HepG2 (cell line): ENCODE data around the gene BCL7A.

Experiments used
- BRCA1 ChIP-seq: sonication (generic); formaldehyde crosslinking; IDR thresholded peaks from 2 replicates; pipeline ENCODE4 v1.4.0; 2020; ENCODE audit warnings: missing genetic modification reagents
- CTCF ChIP-seq: sonication (generic); formaldehyde crosslinking; IDR thresholded peaks from 2 replicates; pipeline ENCODE4 v1.5.0; 2020; ENCODE audit warnings: mild to moderate bottlenecking, missing genetic modification reagents, moderate library complexity
- DMTF1 ChIP-seq: sonication (generic); formaldehyde crosslinking; IDR thresholded peaks from 2 replicates; pipeline ENCODE4 v1.4.0; 2020; ENCODE audit warnings: mild to moderate bottlenecking, missing genetic modification reagents
- DNMT1 ChIP-seq: sonication (generic); formaldehyde crosslinking; IDR thresholded peaks from 2 replicates; pipeline ENCODE4 v1.5.1; 2020; ENCODE audit warnings: mild to moderate bottlenecking, missing genetic modification reagents
- EHMT2 ChIP-seq: fragments of 200-600 bp; sonication (generic); IDR thresholded peaks from 2 replicates; pipeline ENCODE4 v1.7.0; 2017; ENCODE audit warnings: antibody characterized with exemption, low read depth, low read length, borderline replicate concordance
- FOXK1 ChIP-seq: sonication (generic); formaldehyde crosslinking; IDR thresholded peaks from 2 replicates; pipeline ENCODE4 v1.4.0; 2020; ENCODE audit warnings: low read depth, missing genetic modification reagents, borderline replicate concordance
- FOXK2 ChIP-seq: fragments of 450-650 bp; IDR thresholded peaks from 2 replicates; pipeline ENCODE4 v1.6.1; 2016
- RCOR2 ChIP-seq: IDR thresholded peaks from 2 replicates; pipeline ENCODE4 v1.6.1; 2016; ENCODE audit warnings: missing biosample characterization, missing genetic modification reagents
- STAT6 ChIP-seq: sonication (generic); formaldehyde crosslinking; IDR thresholded peaks from 2 replicates; pipeline ENCODE4 v1.4.0; 2020; ENCODE audit warnings: missing genetic modification reagents, mild to moderate bottlenecking, borderline replicate concordance
- SUZ12 ChIP-seq: fragments of 150-350 bp; IDR thresholded peaks from 2 replicates; pipeline ENCODE4 v1.6.1; 2014; ENCODE audit warnings: low read depth, low read length
- ZBTB49 ChIP-seq: sonication (generic); formaldehyde crosslinking; IDR thresholded peaks from 2 replicates; pipeline ENCODE4 v1.4.0; 2020; ENCODE audit warnings: missing genetic modification reagents, borderline replicate concordance
- ZNF558 ChIP-seq: sonication (generic); formaldehyde crosslinking; IDR thresholded peaks from 2 replicates; pipeline ENCODE4 v1.9.0; 2022; ENCODE audit warnings: mild to moderate bottlenecking, missing genetic modification reagents, borderline replicate concordance
- ZNF580 ChIP-seq: IDR thresholded peaks from 2 replicates; pipeline ENCODE4 v1.6.1; 2016; ENCODE audit warnings: low read depth, borderline replicate concordance
- ZNF652 ChIP-seq: IDR thresholded peaks from 2 replicates; pipeline ENCODE4 v1.6.1; 2016; ENCODE audit warnings: low read depth, borderline replicate concordance

DNA sequence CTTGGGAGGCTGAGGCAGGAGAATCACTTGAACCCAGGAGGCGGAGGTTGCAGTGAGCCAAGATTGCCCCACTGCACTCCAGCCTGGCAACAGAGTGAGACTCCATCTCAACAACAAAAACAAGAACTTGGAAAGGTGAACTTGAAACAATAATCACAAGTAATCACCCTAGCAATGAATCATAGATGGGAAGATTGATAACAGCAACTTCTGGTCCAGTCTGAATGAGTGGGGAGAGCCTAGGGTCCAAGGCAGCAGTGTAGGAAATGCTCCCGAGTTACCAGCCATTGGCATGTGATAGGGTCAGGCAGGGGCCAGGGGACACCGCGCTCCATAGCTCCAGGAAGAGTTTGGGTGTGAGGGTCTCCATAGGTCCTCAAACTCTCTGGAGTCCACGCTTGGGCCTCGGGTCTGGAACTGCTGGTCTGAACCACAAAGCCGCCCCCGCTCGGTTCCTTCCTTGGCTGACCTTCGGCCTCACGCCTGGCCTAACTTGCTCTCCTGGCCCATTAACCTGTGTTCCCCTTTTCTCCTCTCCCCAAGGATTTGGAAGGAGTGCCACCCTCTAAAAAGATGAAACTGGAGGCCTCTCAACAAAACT is 37.0 kb downstream of the BCL7A start:
- TF ChIP-seq CTCF (no peak), DNMT1 (CRISPR knock-in tag) (no peak), RCOR2 (CRISPR knock-in tag) (no peak), SUZ12 (no peak), FOXK2 (no peak), ZNF580 (CRISPR knock-in tag) (no peak), ZNF652 (no peak), STAT6 (CRISPR knock-in tag) (no peak), FOXK1 (no peak), ZBTB49 (no peak), EHMT2 (no peak), ZNF558 (no peak), BRCA1 (no peak), DMTF1 (CRISPR knock-in tag) (no peak)
